GM12891 (cell line): ENCODE results near the gene RHOV.

ENCODE experiments used
- PAX5 ChIP-seq: IDR thresholded peaks from 2 replicates; pipeline ENCODE4 v1.6.1; 2011; ENCODE audit warnings: low read length, moderate library complexity, mild to moderate bottlenecking; ENCODE audit not compliant: insufficient read depth, severe bottlenecking
- POLR2A ChIP-seq: IDR thresholded peaks from 2 replicates; pipeline ENCODE4 v1.6.1; 2011; ENCODE audit warnings: low read depth, low read length, control low read depth
- POLR2AphosphoS5 ChIP-seq: IDR thresholded peaks from 2 replicates; pipeline ENCODE4 v1.6.1; 2011; ENCODE audit warnings: low read depth, low read length, control low read depth
- POU2F2 ChIP-seq: IDR thresholded peaks from 2 replicates; pipeline ENCODE4 v1.6.1; 2011; ENCODE audit warnings: low read depth, mild to moderate bottlenecking, control low read depth, low read length, moderate library complexity
- SPI1 ChIP-seq: IDR thresholded peaks from 2 replicates; pipeline ENCODE4 v1.6.1; 2011; ENCODE audit warnings: low read depth, low read length, control low read depth
- TAF1 ChIP-seq: IDR thresholded peaks from 2 replicates; pipeline ENCODE4 v1.6.1; 2011; ENCODE audit warnings: low read depth, low read length, control low read depth

DNA sequence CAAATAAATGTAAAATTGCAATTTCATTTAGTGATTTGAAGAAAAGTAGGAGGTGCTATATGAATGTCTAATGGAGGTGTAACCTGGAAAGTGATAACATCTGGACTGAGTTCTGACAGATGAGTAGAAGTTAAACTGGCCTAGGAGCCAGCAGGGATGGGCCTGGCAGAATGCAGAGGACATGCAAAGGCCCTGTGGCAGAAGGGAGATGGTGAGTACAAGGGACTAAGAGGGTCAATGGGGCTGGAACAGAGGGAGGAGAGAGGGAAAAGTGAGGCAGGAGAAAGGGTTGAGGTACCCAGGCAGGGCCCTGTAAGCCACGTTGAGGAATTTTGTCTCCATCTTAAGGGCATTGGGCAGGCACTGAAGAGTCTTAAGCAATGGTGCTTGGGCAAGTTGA, 42.2 kb downstream of the RHOV start:
- no peak for TF ChIP-seq POLR2A
- TF ChIP-seq TAF1, result no peak
- no peak for TF ChIP-seq POU2F2
- TF ChIP-seq POLR2AphosphoS5, result no peak
- TF ChIP-seq SPI1, result no peak
- no peak for TF ChIP-seq PAX5
